ENCODE data around the gene ZNF584.
"Not testable (repeated sequence)": the region's sequence is repeated elsewhere in the genome, so short reads cannot be mapped to it uniquely, and the experiment has no call there.

ZNF584 gene

DNA sequence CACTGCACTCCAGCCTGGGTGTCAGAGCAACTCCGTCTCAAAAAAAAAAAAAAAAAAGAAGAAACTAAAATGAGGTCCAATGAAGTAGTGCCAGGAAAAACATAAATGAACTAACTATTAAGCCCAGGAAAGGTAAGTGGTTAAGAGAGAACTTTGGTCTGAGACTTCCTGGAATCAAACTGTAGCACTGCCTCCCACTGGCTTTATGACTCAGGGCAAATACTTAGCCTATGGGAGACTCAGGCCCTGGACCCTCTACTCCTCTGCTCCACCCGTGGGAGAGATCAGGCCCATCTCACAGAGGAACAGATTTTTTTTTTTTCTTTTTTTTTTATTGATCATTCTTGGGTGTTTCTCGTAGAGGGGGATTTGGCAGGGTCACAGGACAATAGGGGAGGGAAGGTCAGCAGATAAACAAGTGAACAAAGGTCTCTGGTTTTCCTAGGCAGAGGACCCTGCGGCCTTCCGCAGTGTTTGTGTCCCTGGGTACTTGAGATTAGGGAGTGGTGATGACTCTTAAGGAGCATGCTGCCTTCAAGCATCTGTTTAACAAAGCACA lies 4.5 kb upstream of the ZNF584 start:
- not testable (repeated sequence) for DNase-seq (ENCODE audit: low read depth)

GRCh38 chr19:58406818-58407657 lies 1.4 kb upstream of the ZNF584 start:
- DNase-seq (ENCODE audit: low read depth), result no peak

- no peak for DNase-seq (ENCODE audit: low read depth)
Observed at GRCh38 chr19:58407658-58408151, 744 bp upstream of the ZNF584 start.

GRCh38 chr19:58409010-58409790 lies 751 bp downstream of the ZNF584 start:
- no peak for DNase-seq (ENCODE audit: low read depth)

GRCh38 chr19:58416604-58417003 lies 8.2 kb downstream of the ZNF584 start:
- DNase-seq (ENCODE audit: low read depth), result no peak

GRCh38 chr19:58417071-58417470 lies 8.6 kb downstream of the ZNF584 start:
- no peak for DNase-seq (ENCODE audit: low read depth)

DNA sequence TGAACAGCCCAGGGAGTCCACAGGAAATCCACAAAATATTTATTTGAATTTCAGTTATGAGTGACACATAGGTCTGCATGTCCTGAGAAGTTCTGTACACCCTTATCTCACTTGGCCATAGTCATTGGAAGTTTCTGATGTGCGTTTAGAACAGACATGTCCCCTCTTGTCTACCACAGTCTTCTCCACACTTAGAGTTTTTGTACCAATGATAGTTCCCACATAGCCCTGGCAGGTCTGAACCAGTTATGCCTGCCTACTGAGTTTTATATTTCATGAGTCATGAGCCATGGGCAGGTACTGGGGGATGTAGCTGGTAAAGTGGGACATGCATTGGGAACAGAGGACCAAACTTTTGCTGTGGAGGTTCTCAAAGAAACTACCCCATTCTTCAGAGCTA lies 20.2 kb downstream of the ZNF584 start:
- DNase-seq (ENCODE audit: low read depth), result no peak

DNA sequence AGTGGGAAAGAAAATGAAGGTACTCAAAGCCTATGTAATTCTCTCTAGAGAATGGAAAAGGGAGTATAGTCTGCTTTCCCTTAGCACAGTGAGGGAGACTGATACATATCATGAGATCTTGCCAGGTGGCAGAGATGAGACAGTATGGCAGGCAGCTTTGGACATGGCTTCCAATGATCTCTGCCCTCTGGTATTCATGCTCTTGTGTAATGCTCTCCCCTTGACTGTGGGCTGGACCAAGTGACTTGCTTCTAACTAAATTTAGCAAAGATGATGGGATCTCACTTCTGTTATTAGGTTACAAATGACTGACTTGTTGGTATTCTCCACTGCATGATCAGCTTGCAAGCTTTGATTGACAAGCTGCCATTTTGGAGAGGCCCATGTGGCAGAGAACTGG lies 21.3 kb downstream of the ZNF584 start:
- DNase-seq (ENCODE audit: low read depth), result no peak

DNA sequence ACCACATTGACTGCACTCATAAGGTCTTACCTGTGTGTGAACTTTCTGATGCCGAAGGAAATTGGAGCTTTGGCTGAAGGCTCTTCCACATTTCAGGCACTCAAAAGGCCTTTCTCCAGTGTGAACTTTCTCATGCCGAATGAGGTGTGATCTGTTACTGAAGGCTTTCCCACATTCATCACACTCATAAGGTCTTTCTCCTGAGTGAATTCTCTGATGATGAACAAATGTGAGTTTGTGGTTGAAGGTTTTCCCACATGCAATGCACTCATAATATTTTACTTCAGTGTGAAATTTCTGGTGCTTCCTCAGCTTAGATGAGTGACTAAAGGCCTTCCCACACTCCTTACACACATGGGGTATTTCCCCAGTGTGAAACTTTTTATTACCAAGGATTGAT lies 25.8 kb downstream of the ZNF584 start:
- DNase-seq (ENCODE audit: low read depth), result no peak

- DNase-seq (ENCODE audit: low read depth), result peak; percentile 100
Observed at GRCh38 chr19:58439576-58440554, 31.4 kb downstream of the ZNF584 start, which contains the start of gene ZNF132. Gene ZNF132, minus strand, starts transcription at chr19:58440153. Its CDS starts 332 bp downstream, at chr19:58439821.

DNA sequence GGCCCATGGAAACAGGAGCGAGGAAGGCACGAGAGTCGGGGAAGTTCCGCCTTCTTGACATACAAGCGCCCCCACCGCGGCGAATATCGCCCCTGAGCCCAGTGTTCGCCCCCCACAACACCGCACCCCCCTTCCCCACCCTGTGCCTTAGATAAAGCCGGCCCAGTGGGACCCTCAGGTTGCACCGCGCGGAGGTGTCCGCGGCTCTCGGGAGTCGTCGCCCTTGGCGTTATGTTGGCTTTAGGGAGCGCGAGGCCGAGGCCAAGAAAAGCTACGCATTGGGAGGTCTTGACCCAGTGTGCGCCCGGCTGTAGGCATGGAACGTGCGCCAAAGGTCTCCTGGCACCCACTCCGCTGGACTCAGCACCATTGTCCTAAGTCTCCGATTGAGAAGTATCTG lies 32.1 kb downstream of the ZNF584 start:
- DNase-seq (ENCODE audit: low read depth), result no peak

GRCh38 chr19:58442986-58443385 lies 34.5 kb downstream of the ZNF584 start:
- DNase-seq (ENCODE audit: low read depth), result not testable (repeated sequence)

GRCh38 chr19:58448860-58449259 lies 40.4 kb downstream of the ZNF584 start:
- DNase-seq (ENCODE audit: low read depth), result not testable (repeated sequence)

- not testable (repeated sequence) for DNase-seq (ENCODE audit: low read depth)
Observed at GRCh38 chr19:58449980-58450379, 41.5 kb downstream of the ZNF584 start.

DNA sequence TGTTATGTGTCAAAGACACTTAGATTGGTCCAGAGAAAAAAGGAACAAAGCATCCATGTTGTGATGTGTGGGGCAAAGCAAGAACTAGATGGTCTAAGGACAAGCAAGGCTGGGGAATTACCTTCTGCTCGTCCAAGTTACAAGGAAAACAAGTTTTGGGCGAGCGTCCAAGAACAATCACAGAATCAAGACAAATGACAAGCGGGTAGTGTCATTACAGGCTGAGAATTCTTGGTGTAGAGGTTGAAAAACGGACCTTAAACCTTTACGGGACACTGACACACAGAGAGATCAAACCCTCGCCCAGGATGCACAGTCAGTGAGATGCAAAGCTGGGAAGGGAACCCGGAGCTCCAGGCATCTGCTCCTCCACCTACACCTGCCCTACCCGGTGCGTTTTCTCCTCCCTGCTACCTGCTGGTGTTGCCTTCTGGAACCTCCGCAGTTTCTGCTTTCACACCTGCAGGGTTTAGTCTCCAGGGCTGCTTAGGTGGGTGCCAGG lies 42.5 kb downstream of the ZNF584 start:
- no peak for DNase-seq (ENCODE audit: low read depth)

- peak; percentile 90 for DNase-seq (ENCODE audit: low read depth)
Observed at GRCh38 chr19:58451358-58452101, 43.1 kb downstream of the ZNF584 start, which contains the start of gene ZNF324B. Gene ZNF324B, plus strand, starts transcription at chr19:58451622. Its CDS starts 2,080 bp downstream, at chr19:58453702.

DNA sequence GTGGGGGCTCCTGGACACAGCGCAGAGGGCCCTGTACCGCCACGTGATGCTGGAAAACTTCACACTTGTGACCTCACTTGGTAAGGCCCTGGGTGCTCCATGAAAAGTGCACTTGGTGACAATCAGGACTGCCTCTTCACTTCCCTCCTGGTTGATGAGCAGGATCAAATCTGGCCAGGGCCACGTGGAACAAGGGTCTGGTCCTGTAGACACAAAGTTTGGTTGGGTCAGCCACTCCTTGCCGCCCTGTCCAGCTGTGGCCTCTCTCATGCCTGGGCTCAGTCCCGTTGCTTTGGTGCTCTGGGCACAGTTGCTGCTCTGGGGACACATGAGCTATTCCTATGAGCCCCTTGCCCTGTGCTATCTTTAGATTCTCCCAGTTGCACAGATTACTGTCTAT lies 45.3 kb downstream of the ZNF584 start:
- no peak for DNase-seq (ENCODE audit: low read depth)

DNA sequence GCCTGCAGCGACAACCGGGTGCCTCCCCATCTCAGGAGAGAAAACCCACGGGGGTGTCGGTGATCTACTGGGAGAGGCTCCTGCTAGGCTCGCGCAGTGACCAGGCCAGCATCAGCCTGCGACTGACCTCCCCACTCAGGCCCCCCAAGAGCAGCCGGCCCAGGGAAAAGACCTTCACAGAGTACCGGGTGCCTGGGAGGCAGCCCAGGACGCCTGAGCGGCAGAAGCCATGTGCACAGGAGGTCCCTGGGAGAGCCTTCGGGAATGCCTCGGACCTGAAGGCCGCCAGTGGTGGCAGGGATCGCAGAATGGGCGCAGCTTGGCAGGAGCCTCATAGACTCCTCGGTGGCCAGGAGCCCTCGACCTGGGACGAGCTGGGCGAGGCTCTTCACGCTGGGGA lies 46.9 kb downstream of the ZNF584 start:
- DNase-seq (ENCODE audit: low read depth), result no peak

- DNase-seq (ENCODE audit: low read depth), result no peak
Observed at GRCh38 chr19:58456111-58456510, 47.7 kb downstream of the ZNF584 start.

- no peak for DNase-seq (ENCODE audit: low read depth)
Observed at GRCh38 chr19:58460039-58460438, 51.6 kb downstream of the ZNF584 start.
